DOHH2 (cell line): ENCODE data around the gene PLXNB3.

Experiments used
- CTCF ChIP-seq: fragments of 200-600 bp; sonication (generic); IDR thresholded peaks from one replicate; pipeline ENCODE4 v1.5.1; 2014; ENCODE audit warnings: antibody characterized with exemption, mild to moderate bottlenecking, low read depth, low read length; ENCODE audit not compliant: poor library complexity, severe bottlenecking
- EZH2phosphoT487 ChIP-seq: fragments of 200-600 bp; sonication (generic); IDR thresholded peaks from 2 replicates; pipeline ENCODE4 v1.6.1; 2017; ENCODE audit warnings: borderline replicate concordance, mild to moderate bottlenecking, antibody characterized with exemption, low read length, moderate library complexity, mixed read lengths

DNA sequence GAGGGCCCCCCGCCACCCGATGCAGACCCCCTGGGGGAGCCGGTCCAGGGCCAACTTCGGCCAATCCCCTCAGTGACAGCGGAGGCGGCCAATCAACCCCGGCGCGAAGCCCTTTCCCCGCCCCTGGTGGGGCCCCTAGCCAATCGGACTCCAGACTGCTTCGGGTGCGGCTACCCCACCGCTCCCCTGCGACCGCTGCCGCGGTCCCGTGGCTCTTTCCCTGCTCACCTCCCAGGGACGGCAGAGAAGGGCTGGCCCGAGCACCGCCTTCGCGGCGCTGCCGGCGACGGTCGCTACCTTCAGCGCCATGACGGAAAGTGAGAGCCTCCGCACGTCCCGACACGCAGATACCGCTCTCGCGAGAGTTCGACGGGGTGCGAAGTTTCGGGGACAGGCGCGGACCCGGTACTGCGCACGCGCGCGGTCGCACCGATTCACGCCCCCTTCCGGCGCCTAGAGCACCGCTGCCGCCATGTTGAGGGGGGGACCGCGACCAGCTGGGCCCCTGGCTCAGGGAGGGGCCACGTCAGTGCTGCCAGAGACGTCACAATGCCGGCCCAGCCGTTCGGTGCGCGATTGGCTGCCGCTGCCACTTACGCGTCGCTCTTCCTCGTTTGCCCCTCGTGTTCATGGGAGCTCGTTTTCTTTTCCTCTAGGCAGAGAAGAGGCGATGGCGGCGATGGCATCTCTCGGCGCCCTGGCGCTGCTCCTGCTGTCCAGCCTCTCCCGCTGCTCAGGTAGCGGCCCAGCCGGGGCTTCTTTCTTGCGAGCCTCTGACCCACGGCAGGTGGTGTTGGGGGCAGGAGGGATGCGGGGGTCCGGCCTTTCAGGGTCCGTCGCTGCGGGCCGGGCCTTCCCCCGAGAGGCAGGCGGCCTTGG lies 30.2 kb downstream of the PLXNB3 start, which contains the start of the genes IDH3G and SSR4:
- TF ChIP-seq CTCF = no peak
- TF ChIP-seq EZH2phosphoT487 = no peak
